HG02759 (cell line): ENCODE results near the gene SSBP3.
"Not testable (repeated sequence)": the region's sequence is repeated elsewhere in the genome, so short reads cannot be mapped to it uniquely, and the experiment has no call there.

Experiments
- ATAC-seq: cut with Tn5 transposase; IDR thresholded peaks from one replicate; pipeline ENCODE4 v1.9.1; 2021; ENCODE audit warnings: mild to moderate bottlenecking, moderate library complexity; ENCODE audit not compliant: unreplicated experiment

The SSBP3 gene

GRCh38 chr1:54406339-54407153, at the start of gene SSBP3:
TSS of gene SSBP3 (minus strand) at chr1:54406394.
- peak; percentile 89 for ATAC-seq

- no peak for ATAC-seq
Measured at GRCh38 chr1:54453509-54453908, 47.3 kb upstream of the SSBP3 start.

- no peak for ATAC-seq
Measured at GRCh38 chr1:54453022-54453421, 46.8 kb upstream of the SSBP3 start.

DNA sequence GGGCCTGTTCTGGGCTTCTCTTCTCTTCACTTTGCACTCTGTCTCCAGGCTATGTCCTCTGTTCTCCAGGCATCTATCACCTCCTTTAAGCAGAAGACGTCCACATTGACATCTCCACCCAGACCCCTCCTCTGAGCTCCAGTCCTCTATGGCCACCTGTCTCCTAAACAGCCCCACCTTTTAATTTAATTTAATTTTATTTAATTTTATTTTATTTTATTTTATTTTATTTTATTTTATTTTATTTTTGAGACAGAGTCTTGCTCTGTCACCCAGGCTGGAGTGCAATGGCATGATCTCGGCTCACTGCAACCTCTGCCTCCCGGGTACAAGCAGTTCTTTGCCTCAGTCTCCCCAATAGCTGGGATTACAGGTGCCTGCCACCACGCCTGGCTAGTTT, 43.2 kb upstream of the SSBP3 start:
- not testable (repeated sequence) for ATAC-seq

DNA sequence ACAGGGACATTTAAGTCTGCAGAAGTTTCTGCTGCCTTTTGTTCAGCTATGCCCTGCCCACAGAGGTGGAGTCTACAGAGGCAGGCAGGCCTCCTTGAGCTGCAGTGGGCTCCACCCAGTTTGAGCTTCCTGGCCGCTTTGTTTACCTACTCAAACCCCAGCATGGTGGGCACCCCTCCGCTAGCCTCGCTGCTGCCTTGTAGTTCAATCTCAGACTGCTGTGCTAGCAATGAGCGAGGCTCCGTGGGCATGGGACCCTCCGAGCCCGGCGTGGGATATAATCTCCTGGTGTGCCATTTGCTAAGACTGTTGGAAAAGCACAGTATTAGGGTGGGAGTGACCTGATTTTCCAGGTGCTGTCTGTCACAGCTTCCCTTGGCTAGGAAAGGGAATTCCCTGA, 42.6 kb upstream of the SSBP3 start:
- not testable (repeated sequence) for ATAC-seq

GRCh38 chr1:54447081-54447480, 40.9 kb upstream of the SSBP3 start:
- not testable (repeated sequence) for ATAC-seq

DNA sequence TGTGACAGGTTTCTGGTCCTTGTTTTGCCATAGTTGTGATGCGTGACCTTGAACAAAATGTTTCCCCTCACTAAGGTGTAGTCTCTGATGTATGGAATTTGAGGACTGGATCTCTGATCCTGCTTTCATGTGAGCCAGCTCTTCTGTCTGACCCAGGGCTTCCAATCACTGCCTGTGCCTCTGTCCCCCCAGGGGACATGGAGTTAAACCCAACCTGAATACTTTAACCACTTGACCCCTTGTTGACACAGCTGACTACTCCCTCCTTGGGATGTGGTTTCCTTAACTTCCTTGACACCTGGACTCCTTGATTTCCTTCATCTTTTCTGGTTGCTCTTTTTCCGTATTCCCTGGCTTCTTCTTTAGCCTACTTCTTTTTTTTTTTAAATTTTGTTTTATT, 36.0 kb upstream of the SSBP3 start:
- no peak for ATAC-seq

GRCh38 chr1:54439550-54440223, 33.5 kb upstream of the SSBP3 start:
- no peak for ATAC-seq

DNA sequence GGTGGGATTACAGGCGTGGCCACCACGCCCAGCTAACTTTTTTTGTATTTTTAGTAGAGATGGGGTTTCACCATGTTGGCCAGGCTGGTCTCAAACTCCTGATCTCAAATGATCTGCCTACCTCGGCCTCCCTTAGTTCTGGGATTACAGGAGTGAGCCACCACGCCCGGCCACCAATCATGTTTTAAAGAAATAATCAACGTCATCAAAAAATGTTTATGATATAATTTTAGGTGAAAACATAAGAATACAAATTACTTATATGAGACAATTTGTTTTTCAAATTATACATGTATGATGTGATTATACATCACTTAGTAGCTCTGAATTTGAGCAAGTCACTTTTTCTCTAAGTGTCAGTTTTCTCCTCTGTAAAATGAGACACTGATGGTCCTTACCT, 31.6 kb upstream of the SSBP3 start:
- ATAC-seq = no peak

GRCh38 chr1:54436826-54437225, 30.6 kb upstream of the SSBP3 start:
- no peak for ATAC-seq

DNA sequence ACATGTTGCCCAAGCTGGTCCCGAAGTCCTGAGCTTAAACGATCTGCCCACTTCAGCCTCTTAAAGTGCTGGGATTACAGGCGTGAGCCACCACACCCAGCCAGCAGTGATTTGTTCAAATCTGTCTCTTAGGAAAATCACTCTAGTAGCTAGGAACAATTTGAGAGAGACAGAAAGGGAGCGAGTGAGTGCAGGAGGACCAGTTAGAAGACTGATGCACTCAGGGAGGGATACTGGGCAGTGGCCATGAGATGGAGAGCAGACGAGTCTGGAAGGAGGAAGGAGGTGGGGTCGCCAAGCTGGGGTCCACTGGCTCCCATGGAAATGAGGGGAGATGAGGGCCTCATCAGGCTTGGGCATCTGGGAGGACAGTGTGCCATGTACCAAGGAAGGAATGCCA, 23.6 kb upstream of the SSBP3 start:
- ATAC-seq = no peak

- ATAC-seq = no peak
Measured at GRCh38 chr1:54428837-54429518, 22.8 kb upstream of the SSBP3 start.

DNA sequence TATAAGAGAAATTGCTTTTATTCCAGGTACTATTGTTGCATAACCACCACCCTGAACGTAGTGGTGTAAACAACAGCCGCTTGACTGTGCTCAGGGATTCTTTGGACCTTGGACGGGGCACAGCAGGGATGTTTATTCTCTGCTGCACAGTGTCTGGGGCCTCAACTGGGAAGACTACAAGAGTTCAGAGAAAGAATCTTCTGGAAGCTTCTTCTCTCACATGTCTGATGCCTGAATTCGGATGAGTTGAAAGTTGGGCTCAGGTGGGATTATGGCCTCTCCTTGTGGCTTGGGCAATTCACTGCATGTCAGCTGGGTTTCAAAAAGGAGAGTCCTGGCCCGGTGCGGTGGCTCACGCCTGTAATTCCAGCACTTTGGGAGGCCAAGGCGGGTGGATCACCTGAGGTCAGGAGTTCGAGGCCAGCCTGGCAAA, 19.0 kb upstream of the SSBP3 start:
- no peak for ATAC-seq

GRCh38 chr1:54424398-54424797, 18.2 kb upstream of the SSBP3 start:
- ATAC-seq = no peak

GRCh38 chr1:54421101-54421504, 14.9 kb upstream of the SSBP3 start:
- no peak for ATAC-seq

GRCh38 chr1:54418598-54418997, 12.4 kb upstream of the SSBP3 start:
- ATAC-seq = not testable (repeated sequence)

DNA sequence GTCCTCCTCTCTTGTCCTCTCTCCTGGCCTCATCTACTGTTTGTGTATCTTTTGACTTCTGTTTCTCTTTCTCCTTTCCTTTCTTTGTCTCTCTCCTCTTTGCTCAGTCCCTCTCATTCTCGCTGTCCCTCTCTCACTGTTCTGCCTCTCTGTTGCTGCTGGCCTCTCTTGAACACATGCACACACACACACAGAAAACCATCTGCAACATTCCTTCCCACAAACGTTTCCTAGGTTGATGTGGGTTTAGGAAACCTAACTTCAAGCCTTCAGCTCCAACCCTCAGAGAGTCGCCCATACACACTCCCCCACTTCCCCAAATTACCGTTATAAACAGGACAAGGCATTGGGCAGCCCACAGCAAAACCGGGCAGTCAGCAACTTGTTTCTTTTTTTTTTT, 10.9 kb upstream of the SSBP3 start:
- no peak for ATAC-seq

DNA sequence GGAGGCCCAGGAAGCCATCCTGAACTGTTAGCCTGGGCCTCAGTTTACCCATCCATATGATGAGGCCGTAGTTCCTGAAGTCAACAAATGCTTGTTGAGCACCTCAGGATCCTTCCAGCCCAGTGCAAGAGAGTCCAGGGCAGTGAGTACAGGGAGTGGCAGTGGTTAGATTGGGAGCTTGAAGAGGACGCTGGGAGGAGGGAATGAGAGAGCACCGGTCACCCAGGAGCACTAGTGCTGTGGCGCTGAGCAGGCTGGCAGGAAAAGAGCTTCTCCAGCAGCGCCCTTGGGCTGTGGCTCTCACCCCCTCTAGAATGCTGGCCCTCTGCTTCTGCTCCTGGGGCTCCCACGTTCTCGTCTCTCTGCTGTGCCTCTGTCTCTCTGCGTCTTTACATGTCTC, 10.2 kb upstream of the SSBP3 start:
- no peak for ATAC-seq

DNA sequence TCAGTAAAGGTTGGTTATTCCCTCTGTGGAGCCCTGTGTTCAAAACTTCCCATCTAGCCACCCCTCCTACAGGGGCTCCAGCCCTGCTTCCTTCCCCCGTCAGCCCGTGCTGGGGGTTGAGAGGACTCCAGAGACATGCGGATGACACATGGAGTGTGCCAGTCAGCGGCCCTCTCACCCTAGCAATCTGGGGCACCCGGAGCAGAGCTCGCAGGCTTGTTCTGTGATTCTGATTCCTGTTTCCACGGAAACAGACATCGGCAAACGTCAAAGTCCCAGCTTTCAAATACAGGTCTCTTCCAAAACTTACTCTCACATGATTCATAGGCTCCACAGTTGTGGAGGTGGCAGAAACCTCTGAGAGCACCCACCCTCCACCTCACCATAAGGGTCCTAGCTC, 9.8 kb upstream of the SSBP3 start:
- no peak for ATAC-seq

DNA sequence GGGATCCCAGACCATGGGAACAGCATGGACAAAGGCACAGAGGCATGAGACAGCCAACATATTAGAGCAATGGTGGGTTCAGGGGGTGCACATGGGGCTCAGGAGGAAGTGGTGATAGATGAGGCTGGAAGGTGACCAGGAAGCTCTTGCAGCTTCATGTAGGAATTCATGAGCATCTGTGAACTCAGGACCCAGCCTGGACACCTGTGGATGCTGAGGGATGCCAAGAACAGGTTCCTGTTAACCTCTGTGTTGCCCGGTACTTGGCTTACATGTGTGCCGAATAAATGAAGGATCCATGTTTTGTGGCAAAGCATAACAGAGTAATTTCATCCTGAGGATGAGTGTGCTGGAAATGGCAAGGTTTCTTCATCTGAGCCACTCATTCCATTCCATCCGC, 9.3 kb upstream of the SSBP3 start:
- ATAC-seq = no peak

GRCh38 chr1:54413732-54414131, 7.5 kb upstream of the SSBP3 start:
- no peak for ATAC-seq

DNA sequence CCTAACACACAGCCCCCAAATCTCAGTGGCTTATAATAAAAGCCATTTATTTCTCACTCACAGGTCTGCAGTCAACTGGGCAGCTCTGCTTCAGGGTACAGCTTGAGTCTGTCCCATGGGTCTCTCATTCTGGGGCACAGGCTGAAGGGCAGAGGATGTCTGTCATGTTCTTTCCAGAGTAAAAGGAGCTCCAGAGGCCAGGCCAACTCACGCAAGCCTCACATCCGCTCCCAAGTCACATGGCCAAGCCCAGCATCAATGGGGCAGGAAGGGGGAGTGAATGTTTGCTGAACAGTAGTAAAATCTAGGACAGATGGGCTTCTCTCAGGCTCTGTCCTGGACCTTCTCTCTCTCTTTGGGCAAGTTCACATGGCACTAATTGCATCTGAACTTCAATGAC, 7.1 kb upstream of the SSBP3 start:
- no peak for ATAC-seq
